HCT116 (cell line): ENCODE results near the gene FAM117A.

ENCODE experiments used
- CEBPB ChIP-seq: IDR thresholded peaks from 2 replicates; pipeline ENCODE4 v1.6.1; 2012; ENCODE audit warnings: low read depth
- CTCF ChIP-seq, 3 experiments: fragments of 200-600 bp in 1 of 3; sonication (generic) in 1 of 3; IDR thresholded peaks in 2 of 3; conservative IDR thresholded peaks in 1 of 3; 2 replicates each; pipeline ENCODE4 v1.5.1; 2012 to 2017; ENCODE audit warnings: low read depth in 2 of 3, low read length in 2 of 3, antibody characterized with exemption in 1 of 3, borderline replicate concordance in 1 of 3, control low read depth in 1 of 3, mild to moderate bottlenecking in 1 of 3, mixed read lengths in 1 of 3, mixed run types in 1 of 3, moderate library complexity in 1 of 3; ENCODE audit not compliant: insufficient read depth in 1 of 3
- ELF1 ChIP-seq: IDR thresholded peaks from 2 replicates; pipeline ENCODE4 v1.6.1; 2012; ENCODE audit warnings: low read depth, borderline replicate concordance
- EZH2 ChIP-seq: fragments of 200-600 bp; sonication (generic); IDR thresholded peaks from 2 replicates; pipeline ENCODE4 v1.6.1; 2017; ENCODE audit warnings: antibody characterized with exemption, mixed run types
- EZH2phosphoT487 ChIP-seq: fragments of 200-600 bp; IDR thresholded peaks from 2 replicates; pipeline ENCODE4 v1.6.1; 2018; ENCODE audit warnings: antibody characterized with exemption, borderline replicate concordance
- FOSL1 ChIP-seq: IDR thresholded peaks from 2 replicates; pipeline ENCODE4 v1.6.1; 2012; ENCODE audit warnings: low read depth
- JUND ChIP-seq: IDR thresholded peaks from 2 replicates; pipeline ENCODE4 v1.6.1; 2012
- MAX ChIP-seq: IDR thresholded peaks from 2 replicates; pipeline ENCODE4 v1.6.1; 2012
- POLR2A ChIP-seq: IDR thresholded peaks from 2 replicates; pipeline ENCODE4 v1.7.0; 2011; ENCODE audit warnings: borderline replicate concordance; ENCODE audit not compliant: insufficient read depth, insufficient read length; ENCODE audit errors: extremely low read depth
- POLR2AphosphoS5 ChIP-seq: IDR thresholded peaks from 2 replicates; pipeline ENCODE4 v1.6.1; 2011; ENCODE audit warnings: mild to moderate bottlenecking, low read depth, low read length, moderate library complexity
- SP1 ChIP-seq: IDR thresholded peaks from 2 replicates; pipeline ENCODE4 v1.6.1; 2012; ENCODE audit warnings: low read depth
- YY1 ChIP-seq: IDR thresholded peaks from 2 replicates; pipeline ENCODE4 v1.6.1; 2011; ENCODE audit warnings: low read length, low read depth, moderate library complexity, mild to moderate bottlenecking; ENCODE audit not compliant: insufficient replicate concordance; ENCODE audit errors: extremely low read depth
- ZBTB33 ChIP-seq: IDR thresholded peaks from 2 replicates; pipeline ENCODE4 v1.6.1; 2011; ENCODE audit warnings: mild to moderate bottlenecking, low read length, moderate library complexity; ENCODE audit not compliant: insufficient replicate concordance; ENCODE audit errors: extremely low read depth

DNA sequence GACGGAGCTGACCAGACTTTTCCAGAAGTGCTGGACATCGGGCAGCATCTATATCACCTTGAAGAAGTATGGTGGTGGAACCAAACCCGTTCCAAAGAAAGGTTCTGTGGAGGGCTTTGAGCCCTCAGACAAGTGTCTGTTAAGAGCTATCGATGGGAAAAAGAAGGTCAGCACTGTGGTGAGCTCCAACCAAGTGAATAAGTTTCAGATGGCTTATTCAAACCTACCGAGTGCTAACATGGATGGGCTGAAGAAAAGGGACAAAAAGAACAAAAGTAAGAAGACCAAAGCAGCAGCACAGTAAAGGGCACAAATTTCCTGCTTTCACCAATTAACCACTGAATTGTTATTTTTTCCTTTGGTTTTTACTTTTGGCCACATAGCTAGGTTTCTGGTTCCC is 31.4 kb upstream of the FAM117A start:
- TF ChIP-seq FOSL1: no peak
- no peak for TF ChIP-seq POLR2AphosphoS5
- no peak for TF ChIP-seq EZH2
- TF ChIP-seq CTCF (IDR thresholded peaks at IDR 0.05 in 2 of 3, conservative IDR thresholded peaks at IDR 0.05 in 1 of 3; ENCODE audit: borderline replicate concordance in 1 of 3, insufficient read depth in 1 of 3, low read depth in 2 of 3, low read length in 2 of 3): no peak
- no peak for TF ChIP-seq ELF1
- TF ChIP-seq CEBPB: no peak
- no peak for TF ChIP-seq YY1
- TF ChIP-seq EZH2phosphoT487: no peak
- TF ChIP-seq SP1: no peak
- TF ChIP-seq MAX: no peak
- no peak for TF ChIP-seq JUND
- no peak for TF ChIP-seq POLR2A
- no peak for TF ChIP-seq ZBTB33
